Muscle of leg (tissue), 11 donors: ENCODE measurements around the gene PSME1. TPM values are rescaled to one million over a fixed set of nuclear protein-coding genes. Genes with fewer than 3 reads are reported as not detected.

Experiments used
- DNase-seq: peaks from one replicate; pipeline ENCODE4 v3.0.0; 2013
- H3K27ac ChIP-seq: one replicate; pipeline ENCODE4 v1.5.1; 2013; ENCODE audit warnings: mild to moderate bottlenecking, low read length, control low read depth
- H3K27me3 ChIP-seq: one replicate; pipeline ENCODE4 v1.6.1; 2013; ENCODE audit warnings: low read length; ENCODE audit not compliant: control insufficient read depth, insufficient read depth
- H3K36me3 ChIP-seq: one replicate; pipeline ENCODE4 v1.6.1; 2013; ENCODE audit warnings: low read length; ENCODE audit not compliant: control insufficient read depth, insufficient read depth
- H3K4me1 ChIP-seq: one replicate; pipeline ENCODE4 v1.6.1; 2013; ENCODE audit warnings: low read length; ENCODE audit not compliant: control insufficient read depth, insufficient read depth
- H3K4me3 ChIP-seq: one replicate; pipeline ENCODE4 v1.5.1; 2013; ENCODE audit warnings: low read length, control low read depth
- H3K9me3 ChIP-seq: replicated peaks from 2 replicates; pipeline ENCODE4 v1.6.1; 2013; ENCODE audit warnings: low read depth, low read length; ENCODE audit not compliant: control insufficient read depth
- WGBS: methylation state at CpG from one replicate; pipeline ENCODE4 v1.1.5; 2013; ENCODE audit warnings: missing lambda C conversion rate; ENCODE audit not compliant: insufficient coverage; 5-methylcytosine and 5-hydroxymethylcytosine counted together
- polyA plus RNA-seq, 8 donors: library from polyadenylated mRNA; unstranded; fragments of 120-200 nt; gene quantifications; one replicate each; pipeline versions ENCODE4 v1.2.1 to v1.2.3, GENCODE V29; 2013; ENCODE audit warnings: inconsistent platforms in 1 of 8, low replicate concordance in 1 of 8; ENCODE audit not compliant: insufficient read length in 8 of 8, insufficient read depth in 1 of 8
- total RNA-seq: library from RNA; stranded (reverse); fragments of 120-200 nt; gene quantifications from one replicate; pipeline ENCODE4 v1.2.4, GENCODE V29; 2013

The PSME1 gene
- total and polyA plus RNA-seq, 9 donors, result 103 to 130 (median 116) TPM

- DNase-seq, result no peak
- Histone ChIP-seq H3K36me3 (peaks cover 37% of the 10 kb centered on the region), H3K4me1 (peaks cover 61% of the 10 kb centered on the region), H3K27me3 (no peaks in the 10 kb centered on the region), H3K9me3 (no peaks in the 10 kb centered on the region), H3K27ac (peak overlapping the region; percentile 79), H3K4me3 (peak overlapping the region; percentile 95)
- 28% methylated on average over 7 of the region's 13 CpGs for WGBS
Observed at GRCh38 chr14:24136684-24137528, 912 bp downstream of the PSME1 start.

GRCh38 chr14:24137529-24138395, 1.8 kb downstream of the PSME1 start:
- Histone ChIP-seq H3K36me3 (peaks cover 33% of the 10 kb centered on the region), H3K9me3 (no peaks in the 10 kb centered on the region), H3K4me3 (no peak overlapping the region), H3K27me3 (no peaks in the 10 kb centered on the region), H3K4me1 (peaks cover 57% of the 10 kb centered on the region), H3K27ac (no peak overlapping the region)
- DNase-seq, result no peak
- WGBS, result 85% methylated on average over 6 of the region's 8 CpGs

GRCh38 chr14:24138396-24139271, 2.6 kb downstream of the PSME1 start:
- Histone ChIP-seq H3K27me3 (no peaks in the 10 kb centered on the region), H3K36me3 (peaks cover 37% of the 10 kb centered on the region), H3K4me3 (no peak overlapping the region), H3K4me1 (peaks cover 51% of the 10 kb centered on the region), H3K27ac (peak overlapping the region; percentile 55), H3K9me3 (no peaks in the 10 kb centered on the region)
- 75% methylated on average over 5 of the region's 13 CpGs for WGBS
- no peak for DNase-seq

GRCh38 chr14:24139272-24139934, 3.4 kb downstream of the PSME1 start:
- 71% methylated on average over 1 of the region's 9 CpGs for WGBS
- no peaks in the 10 kb centered on the region for H3K27me3 ChIP-seq
- H3K27ac ChIP-seq, result peak overlapping the region; percentile 55
- H3K4me1 ChIP-seq, result peaks cover 51% of the 10 kb centered on the region
- DNase-seq, result no peak
- no peak overlapping the region for H3K4me3 ChIP-seq
- H3K36me3 ChIP-seq, result peaks cover 43% of the 10 kb centered on the region
- no peaks in the 10 kb centered on the region for H3K9me3 ChIP-seq

- H3K4me3 ChIP-seq, result peak within 1 kb of the TSS; percentile 94
- H3K27ac ChIP-seq, result peak within 1 kb of the TSS; percentile 99
- WGBS, result under 1% methylated on average over 65 of the region's 65 CpGs
- H3K27me3 ChIP-seq, result no peaks in the 10 kb centered on the region
- H3K36me3 ChIP-seq, result peaks cover 54% of the 10 kb centered on the region
- H3K9me3 ChIP-seq, result no peaks in the 10 kb centered on the region
- peak; percentile 100 for DNase-seq
- peaks cover 60% of the 10 kb centered on the region for H3K4me1 ChIP-seq
Observed at GRCh38 chr14:24141097-24141880, 5.3 kb downstream of the PSME1 start, which contains the start of gene EMC9. Gene EMC9 (minus strand): TSS chr14:24141591. CDS start chr14:24141304, 287 bp downstream.

GRCh38 chr14:24143511-24143910, 7.5 kb downstream of the PSME1 start:
- no CpG with 5 or more reads among the region's 2 CpGs for WGBS

GRCh38 chr14:24144451-24144850, 8.5 kb downstream of the PSME1 start:
- WGBS, result no CpG with 5 or more reads among the region's 1 CpG
- H3K4me1 ChIP-seq, result peaks cover 43% of the 10 kb centered on the region
- no peak overlapping the region for H3K4me3 ChIP-seq
- H3K27me3 ChIP-seq, result no peaks in the 10 kb centered on the region
- peak; percentile 1 for DNase-seq
- H3K27ac ChIP-seq, result no peak overlapping the region
- H3K36me3 ChIP-seq, result peaks cover 39% of the 10 kb centered on the region
- no peaks in the 10 kb centered on the region for H3K9me3 ChIP-seq

More at GRCh38 chr14:24143511-24143910, 7.5 kb downstream of the PSME1 start:
- Histone ChIP-seq H3K36me3 (peaks cover 39% of the 10 kb centered on the region), H3K4me3 (no peak overlapping the region), H3K9me3 (no peaks in the 10 kb centered on the region), H3K27me3 (no peaks in the 10 kb centered on the region), H3K4me1 (peaks cover 49% of the 10 kb centered on the region), H3K27ac (no peak overlapping the region)
- DNase-seq, result no peak

GRCh38 chr14:24145219-24145618, 9.2 kb downstream of the PSME1 start:
- Histone ChIP-seq H3K9me3 (no peaks in the 10 kb centered on the region), H3K4me1 (peaks cover 38% of the 10 kb centered on the region), H3K27me3 (no peaks in the 10 kb centered on the region), H3K27ac (no peak overlapping the region), H3K4me3 (no peak overlapping the region), H3K36me3 (peaks cover 44% of the 10 kb centered on the region)
- no CpG with 5 or more reads among the region's 2 CpGs for WGBS
- no peak for DNase-seq
